Hematopoietic multipotent progenitor cell treated with erythropoietin and hydrocortisone succinate and interleukin-3 and kit ligand, for 17 days (in vitro differentiated cells): Measurements from ENCODE around the gene KIF25.
"Not testable (repeated sequence)": the region's sequence is repeated elsewhere in the genome, so short reads cannot be mapped to it uniquely, and the experiment has no call there.

ENCODE experiments used
- DNase-seq: peaks from one replicate; pipeline ENCODE4 v3.0.0-alpha.2; 2015; ENCODE audit warnings: low spot score

The KIF25 gene

DNA sequence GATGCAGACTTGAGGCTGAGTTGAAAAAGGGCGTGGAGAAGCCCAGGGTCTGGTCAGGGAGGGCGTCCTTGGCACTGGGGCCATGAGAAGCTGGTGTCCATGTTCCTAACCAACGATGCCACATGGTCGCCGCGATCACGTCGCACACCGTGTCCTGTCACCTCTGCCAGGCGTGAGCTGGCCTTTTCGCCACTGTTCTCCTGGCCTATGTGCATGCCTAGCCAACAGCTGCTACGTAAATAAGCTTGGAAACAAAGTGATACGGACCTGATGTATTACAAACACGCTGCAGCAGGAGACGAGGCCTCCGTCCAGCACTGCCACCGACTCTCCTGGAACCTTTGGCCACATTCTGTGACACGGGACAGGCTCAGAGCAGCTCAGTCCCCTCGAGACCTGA, 22.0 kb upstream of the KIF25 start:
- DNase-seq: no peak

DNA sequence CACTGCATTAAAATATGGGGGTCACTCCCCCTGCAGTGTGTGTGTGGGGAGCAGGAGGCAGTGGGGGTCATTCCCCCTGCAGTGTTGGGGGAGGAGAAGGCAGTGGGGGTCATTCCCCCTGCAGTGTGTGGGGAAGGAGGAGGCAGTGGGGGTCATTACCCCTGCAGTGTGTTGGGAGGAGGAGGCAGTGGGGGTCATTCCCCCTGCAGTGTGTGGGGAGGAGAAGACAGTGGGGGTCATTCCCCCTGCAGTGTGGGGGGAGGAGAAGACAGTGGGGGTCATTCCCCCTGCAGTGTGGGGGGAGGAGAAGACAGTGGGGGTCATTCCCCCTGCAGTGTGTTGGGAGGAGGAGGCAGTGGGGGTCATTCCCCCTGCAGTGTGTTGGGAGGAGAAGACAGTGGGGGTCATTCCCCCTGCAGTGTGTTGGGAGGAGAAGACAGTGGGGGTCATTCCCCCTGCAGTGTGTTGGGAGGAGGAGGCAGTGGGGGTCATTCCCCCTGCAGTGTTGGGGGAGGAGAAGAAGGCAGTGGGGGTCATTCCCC, 21.3 kb upstream of the KIF25 start:
- not testable (repeated sequence) for DNase-seq

DNA sequence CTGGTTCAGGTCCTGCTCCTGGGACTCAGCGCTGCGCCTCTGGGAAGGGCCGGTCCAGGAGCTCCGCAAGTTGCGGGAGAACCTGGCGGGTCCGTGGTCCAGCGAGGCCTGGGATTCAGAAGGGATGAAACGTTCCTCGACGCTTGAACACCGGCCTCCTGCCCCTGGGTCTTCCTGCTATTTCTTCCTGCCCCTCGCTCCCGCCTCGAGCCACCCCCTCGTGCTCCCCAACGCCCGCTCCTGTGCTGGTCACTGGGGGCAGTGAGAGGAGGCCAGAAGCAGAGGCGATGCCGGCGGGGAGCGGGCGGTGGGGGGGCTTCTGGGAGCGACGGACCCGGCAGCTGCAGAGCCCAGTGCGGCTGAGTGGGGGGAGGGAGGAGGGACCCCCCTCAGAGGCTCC, 20.8 kb upstream of the KIF25 start:
- no peak for DNase-seq

DNA sequence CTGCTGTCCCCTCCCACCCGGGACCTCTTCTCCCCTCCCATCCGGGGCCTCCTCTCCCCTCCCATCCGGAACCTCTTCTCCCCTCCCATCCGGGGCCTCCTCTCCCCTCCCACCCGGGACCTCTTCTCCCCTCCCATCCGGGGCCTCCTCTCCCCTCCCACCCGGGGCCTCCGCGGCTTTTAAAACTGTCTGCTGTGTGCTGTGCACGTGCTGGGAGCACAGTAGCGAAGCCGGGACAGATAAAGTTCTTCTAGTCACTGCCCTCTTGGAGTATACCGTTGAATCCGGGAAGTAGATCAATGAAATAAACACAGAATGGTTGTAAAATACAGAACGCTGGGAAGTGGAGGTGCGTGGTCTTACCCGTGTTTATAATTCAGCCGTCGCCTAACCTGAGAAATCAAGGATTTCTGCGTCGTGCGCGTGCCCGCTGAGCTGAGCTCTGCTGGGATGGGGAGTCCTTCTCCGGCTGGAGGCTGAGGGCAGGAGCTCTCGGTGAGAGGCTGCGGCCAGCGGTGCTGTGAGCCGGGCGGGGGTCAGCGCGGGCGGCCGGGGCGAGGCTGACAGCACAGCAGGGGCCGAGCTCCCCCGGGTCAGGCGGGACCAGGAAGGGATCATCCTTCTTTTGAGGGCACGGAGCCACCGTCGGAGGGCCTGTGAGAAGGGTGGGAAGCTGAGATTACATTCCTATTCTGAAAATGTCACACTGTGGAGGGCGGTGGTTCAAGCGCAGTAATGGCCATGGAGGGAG, 19.6 kb upstream of the KIF25 start:
- DNase-seq: no peak

DNA sequence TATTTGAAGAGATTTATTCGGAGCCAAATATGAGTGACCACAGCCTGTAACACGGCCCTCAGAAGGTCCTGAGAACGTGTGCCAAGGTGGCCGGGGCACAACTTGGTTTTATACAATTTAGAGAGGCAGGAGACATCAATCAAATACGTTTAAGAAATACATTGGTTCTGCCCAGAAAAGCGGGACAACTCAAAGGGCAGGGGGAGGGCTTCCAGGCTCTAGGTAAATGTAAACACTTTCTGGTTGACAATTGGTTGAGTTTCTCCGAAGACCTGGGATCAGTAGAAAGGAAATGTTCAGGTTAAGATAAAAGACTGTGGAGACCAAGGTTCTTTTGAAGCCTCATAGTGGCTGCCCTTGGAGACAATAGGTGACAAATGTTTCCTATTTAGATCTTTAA, 18.9 kb upstream of the KIF25 start:
- no peak for DNase-seq

DNA sequence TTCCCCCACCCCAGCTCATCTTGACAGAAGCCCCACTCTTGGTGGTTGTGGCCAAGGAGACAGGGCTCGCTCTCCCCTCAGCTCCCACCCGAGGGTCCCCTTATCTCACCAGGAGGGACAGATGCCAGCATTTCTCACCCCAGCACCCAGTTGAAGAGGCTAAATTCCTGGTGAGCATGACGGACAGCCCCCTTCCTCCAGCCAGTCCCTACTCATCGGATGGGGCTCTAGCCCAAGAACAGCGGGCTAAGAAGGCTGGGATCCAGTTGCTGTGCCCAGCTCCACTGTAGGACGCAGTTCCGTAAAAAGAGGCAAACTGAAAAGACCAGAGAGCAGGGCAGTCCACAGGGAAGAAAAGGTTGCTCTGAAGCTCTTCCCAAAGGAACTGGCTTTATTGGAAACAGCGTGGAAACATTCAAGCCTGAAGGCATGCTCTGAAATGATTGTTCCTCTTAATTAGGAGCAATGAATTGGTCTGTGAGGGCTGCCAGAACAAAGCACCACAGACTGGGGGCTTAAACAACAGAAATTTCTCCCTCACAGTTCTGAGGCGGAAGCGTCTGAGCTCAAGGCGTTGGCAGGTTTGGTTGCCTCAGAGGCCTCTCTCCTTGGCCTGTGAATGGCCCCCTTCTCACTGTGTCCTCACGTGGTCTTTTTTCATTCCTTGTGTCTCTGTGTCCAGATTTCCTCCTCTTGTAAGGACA, 17.9 kb upstream of the KIF25 start:
- no peak for DNase-seq

DNA sequence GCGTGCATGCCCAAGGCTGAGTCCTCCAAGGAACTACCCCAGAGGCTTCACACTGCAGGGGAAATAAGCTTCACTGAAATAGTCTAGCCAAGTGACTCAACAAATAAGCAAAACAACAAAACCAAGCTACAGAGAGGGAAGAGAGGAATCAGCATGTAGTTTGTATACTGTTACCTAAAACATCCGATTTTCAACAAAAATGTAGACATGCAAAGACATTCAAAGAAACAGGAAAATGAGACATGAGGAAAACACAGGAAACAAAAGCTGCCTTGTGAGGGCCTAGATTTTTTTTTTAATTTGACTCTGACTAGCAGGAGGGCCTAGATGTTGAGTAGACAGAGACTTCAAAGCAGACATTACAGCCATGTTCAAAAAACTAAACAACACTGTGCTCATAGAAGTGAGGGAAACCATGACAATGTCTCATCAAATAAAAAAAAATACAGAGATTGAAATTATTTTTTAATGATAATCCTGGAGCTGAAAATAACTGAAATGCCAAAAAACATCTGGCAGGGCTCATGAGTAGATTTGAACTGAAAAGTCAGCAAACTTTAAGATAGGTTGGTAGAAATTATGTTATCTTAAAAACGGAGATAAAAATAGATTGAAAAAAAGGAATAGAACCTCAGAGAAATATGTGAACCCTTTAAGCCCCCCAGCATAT, 16.4 kb upstream of the KIF25 start:
- no peak for DNase-seq

DNA sequence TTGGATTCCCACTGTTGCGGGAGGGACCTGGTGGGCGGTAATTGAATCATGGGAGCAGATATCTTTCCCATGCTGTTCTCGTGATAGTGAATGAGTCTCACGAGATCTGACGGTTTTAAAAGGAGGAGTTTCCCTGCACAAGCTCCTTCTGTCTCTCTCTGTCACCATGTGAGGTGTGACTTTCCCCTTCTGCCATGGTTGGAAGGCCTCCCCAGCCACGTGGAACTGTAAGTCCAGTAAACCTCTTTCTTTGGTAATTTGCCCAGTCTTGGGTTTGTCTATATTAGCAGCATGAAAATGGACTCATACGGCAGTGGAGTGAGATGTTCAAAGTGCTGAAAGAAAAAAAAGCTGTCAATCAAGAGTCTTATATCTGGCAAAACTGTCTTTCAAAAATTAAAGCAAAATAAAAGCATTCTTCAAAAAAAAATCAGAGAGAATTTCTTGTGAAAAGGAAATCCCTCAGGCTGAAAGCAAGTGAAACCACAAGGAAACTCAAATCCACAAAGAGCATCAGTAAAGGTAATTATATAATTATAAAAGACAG, 15.5 kb upstream of the KIF25 start:
- DNase-seq: no peak

DNA sequence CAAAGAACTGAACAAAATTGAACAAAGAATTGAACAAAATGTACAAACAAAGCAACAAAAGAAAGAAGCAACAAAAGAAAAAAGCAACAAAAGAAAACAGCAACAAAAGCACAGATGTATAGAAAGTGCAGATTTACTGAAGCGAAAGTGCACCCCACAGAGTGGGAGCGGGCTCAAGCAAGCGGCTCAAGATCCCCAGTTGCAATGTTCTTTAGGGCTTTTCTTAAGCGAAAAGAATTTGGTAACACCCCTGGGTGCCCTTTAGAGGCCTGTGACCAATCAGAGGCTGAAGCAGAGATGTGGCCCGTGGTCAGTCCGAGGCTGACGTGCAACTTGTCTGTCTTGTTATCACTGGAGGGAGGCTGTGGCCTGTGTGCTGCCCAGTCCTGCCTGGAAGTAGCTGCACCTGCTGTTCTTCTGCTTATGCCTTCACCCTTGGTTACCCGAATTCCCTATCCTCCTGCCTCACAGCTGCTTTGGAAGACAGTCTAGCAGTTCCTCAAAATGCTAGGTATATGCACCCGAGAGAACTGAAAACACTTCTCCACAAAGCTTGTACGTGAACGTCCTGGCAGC, 13.2 kb upstream of the KIF25 start:
- DNase-seq: no peak

DNA sequence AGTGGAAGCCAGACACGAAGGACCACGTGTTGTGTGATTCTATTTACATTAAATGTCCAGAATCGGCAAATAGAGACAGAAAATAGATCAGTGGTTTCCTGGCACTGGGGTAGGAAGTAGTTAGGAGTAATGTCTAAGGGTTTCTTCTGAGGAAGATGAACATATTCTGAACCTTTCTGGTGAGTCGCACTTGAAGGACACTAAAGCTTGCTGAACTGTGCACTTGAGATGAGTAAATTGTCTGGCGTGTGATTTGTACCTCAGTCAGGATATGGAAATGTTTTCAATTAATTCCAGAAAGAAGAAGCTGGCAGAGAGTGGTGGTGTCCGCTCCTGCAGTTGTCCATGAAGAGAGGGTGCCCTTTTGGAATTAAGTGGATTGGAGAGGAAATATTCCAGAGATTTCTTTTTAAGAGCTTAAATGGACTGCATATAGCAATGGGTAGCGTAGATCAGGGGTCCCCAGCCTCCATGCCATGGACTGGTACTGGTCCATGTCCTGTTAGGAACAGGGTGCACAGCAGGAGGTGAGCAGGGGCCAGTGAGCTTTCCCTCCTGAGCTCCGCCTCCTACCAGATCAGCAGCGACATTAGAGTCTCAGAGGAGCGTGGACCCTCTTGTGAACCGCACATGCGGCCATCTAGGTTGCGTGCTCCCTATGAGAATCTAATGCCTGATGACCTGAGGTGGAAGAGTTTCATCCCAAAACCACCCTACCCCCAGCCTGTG, 12.4 kb upstream of the KIF25 start:
- DNase-seq: no peak

DNA sequence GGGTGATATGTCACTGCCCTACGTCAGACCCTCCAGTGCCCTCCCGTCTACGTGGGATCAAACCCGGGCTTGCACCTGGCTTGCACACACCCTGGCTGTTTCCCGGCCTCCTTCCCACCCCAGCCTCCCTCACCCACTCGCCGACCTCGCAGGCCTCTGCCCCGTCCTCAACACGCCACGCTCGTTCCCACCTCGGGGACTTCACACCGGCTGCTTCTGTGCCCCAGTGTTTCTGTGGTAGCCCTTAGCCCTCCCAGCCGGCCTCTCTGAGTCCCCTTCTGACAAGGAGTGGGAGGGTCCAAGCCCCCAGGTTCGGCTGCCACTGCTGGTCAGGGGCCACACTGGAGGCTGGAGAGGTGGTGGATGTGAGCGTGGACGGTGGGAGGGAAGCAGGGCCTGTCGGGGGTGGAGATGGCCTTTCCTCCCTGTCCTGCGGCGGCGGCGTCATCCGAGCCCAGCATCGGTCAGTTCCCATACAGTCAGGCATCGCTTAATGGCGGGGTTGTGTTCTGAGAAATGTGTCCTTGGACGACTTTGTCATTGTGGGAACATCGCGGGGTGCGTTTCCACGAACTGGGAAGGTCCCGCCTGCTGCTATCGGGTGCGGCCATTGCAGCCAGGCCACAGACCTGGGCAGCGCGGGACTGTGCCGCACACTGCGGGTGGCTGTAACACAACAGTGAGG, 11.4 kb upstream of the KIF25 start:
- DNase-seq: no peak

DNA sequence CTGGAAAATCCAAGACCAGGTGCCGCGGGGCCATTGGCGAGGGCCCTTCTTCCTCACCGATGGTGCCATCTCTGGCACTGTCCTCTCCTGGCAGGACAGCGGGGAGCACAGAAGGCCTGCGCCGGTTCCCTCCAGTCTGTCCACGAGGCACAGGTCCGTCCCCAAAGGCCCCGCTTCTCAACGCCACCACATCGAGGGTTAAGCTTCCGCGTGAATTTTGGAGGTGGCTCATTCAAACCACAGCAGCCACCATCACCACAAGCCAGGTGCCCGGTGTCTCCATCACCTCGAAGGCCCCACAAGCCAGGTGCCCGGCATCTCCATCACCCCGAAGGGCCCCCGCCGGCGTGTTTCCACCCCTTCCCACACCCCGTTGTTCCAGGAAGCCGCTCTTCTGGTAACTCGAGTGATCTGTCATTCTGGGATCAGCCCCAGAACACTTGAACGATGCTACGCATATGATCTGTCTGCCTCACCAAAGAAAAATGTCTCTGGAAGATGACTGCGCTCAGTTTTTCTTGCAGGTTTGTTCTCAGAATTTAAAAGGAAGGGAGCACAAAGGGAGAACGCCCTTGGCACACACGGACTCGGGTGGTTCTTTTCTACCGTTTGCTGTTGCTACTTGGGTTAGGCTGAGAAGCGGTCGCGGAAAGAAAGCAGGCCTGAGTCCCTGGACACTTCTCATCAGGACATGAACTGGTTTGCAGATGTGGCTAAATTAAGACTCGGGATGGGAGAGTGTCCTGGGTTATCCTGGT, 9.9 kb upstream of the KIF25 start:
- DNase-seq: no peak

DNA sequence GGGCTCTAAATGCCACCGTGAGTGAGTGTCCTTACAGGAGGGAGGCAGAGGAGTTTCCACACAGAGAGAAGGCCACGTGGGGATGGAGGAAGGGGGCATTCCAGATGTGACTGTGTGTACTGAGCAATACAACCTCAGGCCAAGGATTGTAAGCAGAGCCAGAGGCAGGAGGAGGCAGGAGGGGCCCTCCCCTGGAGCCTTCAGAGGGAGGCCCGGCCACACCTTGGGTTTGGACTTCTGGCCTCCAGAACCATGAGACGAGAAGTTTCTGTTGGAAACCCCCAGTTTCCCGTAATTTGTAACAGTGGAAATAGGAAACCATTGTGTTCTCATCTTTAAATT, 9.3 kb upstream of the KIF25 start:
- DNase-seq: no peak

DNA sequence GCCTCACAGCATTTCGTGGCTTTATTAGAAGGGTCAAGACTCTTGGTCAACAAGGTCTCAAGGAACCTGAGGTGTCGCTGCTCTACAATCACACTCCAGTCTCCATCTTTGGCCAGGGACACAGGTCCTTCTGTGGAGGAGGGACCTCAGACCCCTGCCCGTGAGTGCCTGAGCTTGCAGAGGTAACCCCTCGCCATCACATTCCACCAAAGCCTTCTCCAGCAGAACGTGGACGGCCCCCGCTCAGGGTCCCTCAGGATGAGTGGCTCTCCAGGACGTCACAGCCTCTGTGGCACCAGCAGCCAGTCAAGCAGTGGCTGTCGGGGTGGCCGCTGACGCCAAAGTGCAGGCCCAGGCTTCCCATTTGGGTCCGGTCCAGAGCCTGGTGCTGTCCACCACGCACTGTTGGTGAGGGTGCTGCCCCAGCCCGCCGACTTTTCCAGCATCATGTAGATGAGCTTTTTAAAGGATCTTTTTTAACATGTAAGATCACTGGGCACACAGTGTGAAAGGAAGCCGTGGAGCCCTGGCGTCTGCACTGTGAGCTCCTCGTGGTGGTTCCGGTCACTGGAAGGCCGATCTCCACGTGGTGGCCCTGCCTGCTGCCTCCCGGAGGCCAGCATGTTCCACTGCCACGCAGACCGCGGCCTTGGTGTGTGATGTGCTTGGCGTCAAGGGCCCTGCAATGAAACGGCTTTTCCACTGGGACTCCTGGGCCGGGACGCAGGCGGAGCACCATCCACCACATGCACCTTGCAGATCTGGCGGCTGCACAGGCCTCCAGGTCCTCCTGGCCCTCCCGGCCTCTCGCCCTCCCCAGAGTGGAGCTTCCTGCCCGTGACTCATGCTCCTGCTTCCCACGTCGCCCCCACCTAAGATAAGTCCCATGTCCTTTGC, 8.3 kb upstream of the KIF25 start:
- no peak for DNase-seq

DNA sequence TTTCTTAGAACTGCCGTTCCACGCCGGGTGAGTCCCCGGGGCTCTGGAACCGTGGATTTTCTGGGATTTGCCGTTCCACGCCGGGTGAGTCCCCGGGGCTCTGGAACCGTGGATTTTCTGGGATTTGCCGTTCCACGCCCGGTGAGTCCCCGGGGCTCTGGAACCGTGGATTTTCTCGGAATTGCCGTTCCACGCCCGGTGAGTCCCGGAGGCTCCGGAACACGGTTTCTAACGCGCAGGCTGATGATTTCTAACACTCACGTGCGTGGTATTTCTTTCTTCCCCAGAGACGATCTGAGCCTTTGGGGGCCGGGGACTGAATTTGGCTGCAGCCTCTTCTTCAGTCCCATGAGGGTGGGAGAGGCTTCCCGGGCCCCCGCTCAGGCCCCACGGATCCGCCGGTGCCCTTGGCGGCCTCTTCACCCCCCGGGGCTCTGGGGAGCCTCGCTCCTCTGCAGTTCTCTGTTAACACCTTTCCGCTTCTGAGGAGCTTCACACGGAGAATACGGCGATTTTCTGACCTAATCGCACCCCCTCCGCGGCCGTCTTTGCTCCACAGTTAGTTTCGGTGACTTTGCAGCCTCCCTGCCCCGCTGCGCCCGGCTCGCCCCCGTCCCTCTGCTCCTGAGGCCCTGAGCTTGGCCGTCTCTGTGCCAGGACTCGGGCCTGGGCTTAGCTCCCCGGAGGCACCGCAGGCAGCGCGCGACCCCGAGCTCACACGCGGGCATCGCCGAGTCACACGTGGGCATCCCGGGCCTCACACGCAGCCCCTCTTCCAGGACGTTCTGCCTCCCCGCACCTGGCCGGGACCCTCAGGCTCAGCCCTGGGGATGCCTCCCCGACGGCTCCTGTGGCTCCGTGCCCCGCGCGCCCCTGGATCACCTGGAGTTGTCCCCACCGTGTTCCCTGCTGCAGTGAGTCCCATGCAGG, 7.2 kb upstream of the KIF25 start:
- no peak for DNase-seq

DNA sequence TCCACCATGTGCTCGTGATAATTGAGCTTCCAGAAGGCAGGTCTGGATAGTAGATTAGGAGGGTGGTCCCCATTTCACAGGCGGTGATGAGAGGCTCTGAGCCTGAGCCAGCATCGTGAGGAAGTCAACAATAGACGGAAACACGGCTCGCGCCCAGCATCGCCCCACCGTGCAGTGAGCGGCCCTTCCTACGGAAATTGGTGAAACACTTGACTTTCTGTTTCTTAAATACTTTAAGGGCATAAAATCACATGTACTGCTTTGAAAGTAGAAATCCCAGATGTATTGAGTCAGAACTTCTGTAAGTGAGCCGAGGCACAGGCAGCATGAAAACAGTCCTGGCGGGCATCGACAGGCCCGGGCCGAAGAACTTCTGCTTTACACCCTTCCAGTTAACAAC, 4.3 kb upstream of the KIF25 start:
- no peak for DNase-seq

DNA sequence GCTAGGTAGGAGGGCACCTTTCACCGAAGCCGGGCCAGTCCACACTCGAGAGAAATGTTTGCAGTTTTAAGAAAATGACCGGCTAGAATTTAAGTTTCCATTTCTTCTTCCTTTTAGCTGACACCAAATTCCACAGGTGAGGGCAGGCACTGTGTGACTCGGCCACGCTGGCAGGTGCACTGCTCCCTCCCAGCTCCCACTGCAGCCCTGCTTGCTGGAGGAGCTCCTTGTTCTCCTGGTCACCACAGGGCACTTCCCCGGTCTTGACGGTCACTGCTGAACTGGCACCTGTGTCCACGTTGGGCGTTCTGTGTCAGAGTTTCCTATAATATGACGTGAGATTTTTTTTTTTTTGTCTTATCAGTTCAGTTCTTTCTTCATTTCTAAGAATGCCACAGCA, 3.6 kb upstream of the KIF25 start:
- DNase-seq: no peak

DNA sequence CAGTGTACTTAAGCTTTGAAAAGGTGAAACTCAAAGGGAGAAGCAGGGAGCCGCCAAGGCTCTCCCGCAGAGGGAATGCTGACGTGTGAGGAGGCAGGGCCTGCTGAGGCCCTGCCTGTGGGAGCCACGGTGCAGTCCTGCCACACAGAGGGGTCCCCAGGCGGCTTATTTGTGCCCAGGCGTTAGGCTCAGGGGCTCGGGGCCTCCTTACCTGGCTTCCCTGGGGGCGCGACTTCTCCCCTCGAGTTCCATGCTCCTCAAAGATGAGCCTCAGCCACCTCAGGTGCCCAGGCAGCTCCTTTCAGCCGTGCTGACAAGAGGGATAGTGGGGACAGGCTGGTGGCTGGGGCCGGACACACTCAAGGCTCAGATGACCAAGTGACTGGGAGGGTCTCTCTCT, 2.2 kb upstream of the KIF25 start:
- no peak for DNase-seq
